Spinal cord (tissue), 10 donors: ENCODE measurements around the gene IGFBP2. TPM values are rescaled to one million over a fixed set of nuclear protein-coding genes. Genes with fewer than 3 reads are reported as not detected.

ENCODE experiments used
- DNase-seq, 6 donors: peaks; one replicate each; pipeline versions ENCODE4 v3.0.0 to v3.0.0-alpha.2; 2013 to 2015; ENCODE audit warnings: low spot score in 6 of 6, low read depth in 4 of 6
- H3K27ac ChIP-seq: one replicate; pipeline ENCODE4 v1.5.1; 2013; ENCODE audit warnings: low read depth, low read length, control low read depth
- H3K27me3 ChIP-seq: one replicate; pipeline ENCODE4 v1.6.1; 2013; ENCODE audit warnings: low read length; ENCODE audit not compliant: control insufficient read depth, insufficient read depth
- H3K36me3 ChIP-seq: one replicate; pipeline ENCODE4 v1.6.1; 2013; ENCODE audit warnings: low read length; ENCODE audit not compliant: control insufficient read depth, insufficient read depth
- H3K4me1 ChIP-seq: one replicate; pipeline ENCODE4 v1.6.1; 2013; ENCODE audit warnings: low read length; ENCODE audit not compliant: control insufficient read depth, insufficient read depth
- H3K4me3 ChIP-seq: one replicate; pipeline ENCODE4 v1.5.1; 2013; ENCODE audit warnings: low read depth, low read length, control low read depth
- H3K9me3 ChIP-seq: one replicate; pipeline ENCODE4 v1.6.1; 2013; ENCODE audit warnings: low read length; ENCODE audit not compliant: control insufficient read depth, insufficient read depth
- WGBS: methylation state at CpG from one replicate; pipeline ENCODE4 v1.1.5; 2013; ENCODE audit warnings: missing lambda C conversion rate; ENCODE audit not compliant: insufficient coverage; 5-methylcytosine and 5-hydroxymethylcytosine counted together
- polyA plus RNA-seq, 2 donors: library from polyadenylated mRNA; unstranded; fragments of 120-200 nt; gene quantifications; one replicate each; pipeline ENCODE4 v1.2.1, GENCODE V29; 2013; ENCODE audit not compliant: insufficient read length in 2 of 2
- total RNA-seq, 2 donors: library from RNA; depleted of rRNA in 1 of 2; stranded (reverse); fragments of 120-200 nt in 1 of 2; fragments of >200 nt in 1 of 2; gene quantifications; one replicate each; pipeline versions ENCODE4 v1.2.3 to v1.2.4, GENCODE V29; 2013 to 2014
- donor health status: healthy.

Gene IGFBP2
- total and polyA plus RNA-seq, 4 donors, result 176 to 741 (median 225) TPM

DNA sequence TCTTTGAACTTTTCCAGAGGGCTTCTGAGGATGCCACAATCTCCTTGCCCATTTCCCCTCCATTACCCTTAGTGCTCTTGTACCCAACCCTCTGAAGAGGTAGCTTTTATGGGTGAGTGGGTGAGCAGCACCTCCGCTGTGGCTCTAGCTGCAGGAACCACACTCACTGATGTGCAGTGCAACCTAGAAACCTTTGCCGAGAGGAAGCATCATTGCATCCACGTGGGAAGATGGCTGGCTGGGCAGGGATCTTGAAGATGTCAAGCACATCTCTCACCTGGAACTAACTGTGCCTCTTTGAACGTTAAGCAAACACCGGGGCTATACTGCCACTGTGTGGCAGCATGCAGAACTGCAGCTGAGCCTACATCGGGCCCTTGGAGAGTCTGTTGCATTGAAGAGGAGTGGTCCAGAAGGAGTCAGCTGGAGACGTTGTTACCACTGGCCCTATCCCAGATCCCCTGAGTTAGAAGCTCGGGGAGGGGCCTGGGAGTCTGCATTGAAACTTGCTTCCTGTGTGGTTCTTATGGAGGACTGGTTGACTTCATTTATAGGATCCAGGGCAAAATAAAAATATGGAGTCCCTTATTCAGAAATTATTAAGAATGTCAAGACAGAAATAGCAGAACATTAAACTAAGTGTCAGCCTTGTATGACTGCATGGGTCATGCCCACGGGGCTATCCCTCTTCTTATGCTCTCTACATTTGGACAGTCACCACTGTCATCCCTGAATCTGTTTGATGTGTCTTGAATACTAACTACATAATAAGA is 33.4 kb downstream of the IGFBP2 start:
- peak; percentile 68 to 97 (median 82) for DNase-seq
- WGBS, result 11% methylated on average over 7 of the region's 9 CpGs
- Histone ChIP-seq H3K27me3 (no peaks in the 10 kb centered on the region), H3K36me3 (peaks cover 40% of the 10 kb centered on the region), H3K4me3 (no peak overlapping the region), H3K9me3 (no peaks in the 10 kb centered on the region), H3K4me1 (peaks cover 22% of the 10 kb centered on the region), H3K27ac (no peak overlapping the region)

- Histone ChIP-seq H3K27me3 (no peaks in the 10 kb centered on the region), H3K27ac (no peak overlapping the region), H3K4me1 (peaks cover 11% of the 10 kb centered on the region), H3K4me3 (no peak overlapping the region), H3K9me3 (no peaks in the 10 kb centered on the region), H3K36me3 (peaks cover 27% of the 10 kb centered on the region)
- no peak for DNase-seq
- WGBS, result 76% methylated on average over 16 of the region's 17 CpGs
Observed at GRCh38 chr2:216670266-216671080, 37.3 kb downstream of the IGFBP2 start.

DNA sequence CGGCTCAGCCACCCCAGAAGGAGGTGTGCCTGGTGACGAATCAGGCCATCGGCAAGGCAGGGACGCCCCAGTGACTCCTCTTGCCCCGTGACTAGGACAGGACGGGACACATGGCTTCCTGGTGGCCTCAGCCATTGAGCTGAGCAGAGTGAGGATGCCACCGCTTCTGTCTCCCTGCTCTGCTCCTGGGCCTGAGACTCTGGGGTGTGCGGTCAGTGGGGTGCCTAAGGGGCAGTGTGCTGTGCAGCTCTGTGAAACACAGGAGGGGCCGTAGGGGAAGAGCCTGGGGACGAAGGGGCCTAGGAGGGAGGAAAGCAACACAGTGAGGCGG is 37.8 kb downstream of the IGFBP2 start:
- H3K27ac ChIP-seq, result no peak overlapping the region
- 93% methylated on average over 11 of the region's 11 CpGs for WGBS

GRCh38 chr2:216671791-216672343 is 38.6 kb downstream of the IGFBP2 start:
- H3K27me3 ChIP-seq, result no peaks in the 10 kb centered on the region
- DNase-seq, result no peak
- H3K4me1 ChIP-seq, result no peaks in the 10 kb centered on the region
- no peaks in the 10 kb centered on the region for H3K9me3 ChIP-seq
- no peak overlapping the region for H3K27ac ChIP-seq
- WGBS, result 69% methylated on average over 2 of the region's 12 CpGs
- no peak overlapping the region for H3K4me3 ChIP-seq
- H3K36me3 ChIP-seq, result peaks cover 33% of the 10 kb centered on the region

More for the DNA sequence above, 37.8 kb downstream of the IGFBP2 start:
- Histone ChIP-seq H3K27me3 (no peaks in the 10 kb centered on the region), H3K4me3 (no peak overlapping the region), H3K36me3 (peaks cover 26% of the 10 kb centered on the region), H3K9me3 (no peaks in the 10 kb centered on the region), H3K4me1 (peaks cover 7% of the 10 kb centered on the region)
- DNase-seq, result no peak

DNA sequence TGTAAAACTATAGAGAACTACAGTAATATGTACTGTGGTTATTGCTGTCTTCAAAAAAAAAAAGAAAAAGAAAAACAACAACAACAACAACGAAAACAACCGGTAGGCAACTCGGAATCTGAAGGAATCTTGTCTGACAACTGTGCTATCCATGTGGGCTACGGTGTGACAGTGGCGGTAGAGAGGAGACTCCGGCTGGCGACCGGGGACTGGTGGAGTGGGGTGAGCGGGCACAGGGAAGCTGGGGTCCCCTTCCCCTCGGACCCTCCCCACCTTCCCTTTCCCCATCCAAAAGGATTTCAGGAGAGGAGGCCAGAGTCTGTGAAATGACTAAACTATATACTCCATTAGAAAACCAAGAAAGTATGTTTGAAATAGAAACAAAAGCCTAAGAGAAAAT is 39.2 kb downstream of the IGFBP2 start:
- Histone ChIP-seq H3K4me1 (no peaks in the 10 kb centered on the region), H3K36me3 (peaks cover 37% of the 10 kb centered on the region), H3K27ac (no peak overlapping the region), H3K27me3 (no peaks in the 10 kb centered on the region), H3K9me3 (no peaks in the 10 kb centered on the region), H3K4me3 (no peak overlapping the region)
- no peak for DNase-seq
- WGBS, result no CpG with 5 or more reads among the region's 10 CpGs

DNA sequence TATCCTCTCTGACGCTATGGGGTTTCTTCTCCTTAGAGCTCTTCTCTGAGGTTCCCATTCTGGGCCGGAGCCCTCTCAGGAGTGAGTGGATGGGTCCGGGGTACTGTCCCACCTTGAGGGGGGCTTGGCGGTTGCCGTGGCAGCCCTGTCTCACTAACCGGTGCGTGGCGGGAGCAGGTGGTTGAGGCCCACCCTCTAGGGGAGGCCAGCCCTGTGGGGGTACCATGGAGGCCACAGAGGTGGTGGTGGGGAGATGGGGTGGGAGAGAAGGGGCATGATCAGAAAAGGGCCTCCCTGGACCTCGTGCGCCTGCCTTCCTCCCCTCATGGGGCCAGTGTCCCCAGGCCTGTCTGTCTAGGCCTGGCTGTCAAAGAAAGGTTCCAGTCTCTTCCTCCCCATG is 39.8 kb downstream of the IGFBP2 start:
- Histone ChIP-seq H3K27me3 (no peaks in the 10 kb centered on the region), H3K4me3 (no peak overlapping the region), H3K36me3 (peaks cover 42% of the 10 kb centered on the region), H3K9me3 (no peaks in the 10 kb centered on the region), H3K4me1 (no peaks in the 10 kb centered on the region), H3K27ac (no peak overlapping the region)
- 92% methylated on average over 5 of the region's 10 CpGs for WGBS
- no peak for DNase-seq

DNA sequence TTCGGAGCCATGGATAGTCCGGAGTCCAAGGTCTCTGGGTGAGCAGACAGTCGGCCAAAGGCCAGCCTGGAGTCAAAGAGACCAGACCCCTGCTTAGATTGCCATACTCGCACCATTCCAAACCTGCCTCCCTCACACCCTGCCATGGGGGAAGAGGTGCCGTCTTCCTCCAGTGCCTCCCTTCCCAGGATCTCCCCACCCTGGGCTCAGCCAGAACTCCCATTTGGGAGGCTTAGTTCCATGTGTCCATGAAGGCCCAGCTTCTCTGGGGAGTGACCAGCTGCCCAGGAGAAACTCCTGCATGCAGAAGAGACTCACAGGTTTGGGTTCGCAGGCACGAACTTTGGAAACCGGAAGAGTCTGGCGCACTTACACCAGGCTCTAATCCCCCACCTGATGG is 40.4 kb downstream of the IGFBP2 start:
- no peak for DNase-seq
- WGBS, result 95% methylated on average over 6 of the region's 9 CpGs
- H3K9me3 ChIP-seq, result no peaks in the 10 kb centered on the region
- no peak overlapping the region for H3K4me3 ChIP-seq
- H3K4me1 ChIP-seq, result no peaks in the 10 kb centered on the region
- no peak overlapping the region for H3K27ac ChIP-seq
- peaks cover 48% of the 10 kb centered on the region for H3K36me3 ChIP-seq
- H3K27me3 ChIP-seq, result no peaks in the 10 kb centered on the region

- no peaks in the 10 kb centered on the region for H3K9me3 ChIP-seq
- no peak overlapping the region for H3K27ac ChIP-seq
- H3K4me3 ChIP-seq, result no peak overlapping the region
- peaks cover 56% of the 10 kb centered on the region for H3K36me3 ChIP-seq
- H3K27me3 ChIP-seq, result no peaks in the 10 kb centered on the region
- H3K4me1 ChIP-seq, result peaks cover 3% of the 10 kb centered on the region
- DNase-seq, result no peak
- WGBS, result 84% methylated on average over 9 of the region's 9 CpGs
Observed at GRCh38 chr2:216674376-216674775, 41.2 kb downstream of the IGFBP2 start.

- H3K4me3 ChIP-seq, result no peak overlapping the region
- no peak overlapping the region for H3K27ac ChIP-seq
- H3K27me3 ChIP-seq, result no peaks in the 10 kb centered on the region
- H3K4me1 ChIP-seq, result peaks cover 7% of the 10 kb centered on the region
- no peaks in the 10 kb centered on the region for H3K9me3 ChIP-seq
- 80% methylated on average over 9 of the region's 17 CpGs for WGBS
- peaks cover 59% of the 10 kb centered on the region for H3K36me3 ChIP-seq
- no peak for DNase-seq
Observed at GRCh38 chr2:216676630-216677029, 43.4 kb downstream of the IGFBP2 start.
